WERI-Rb-1 (cell line): ENCODE measurements around the gene MRPL11.

ENCODE experiments used
- DNase-seq: peaks from one replicate; pipeline ENCODE4 v3.0.0-alpha.2; 2020
- H3K27ac ChIP-seq: fragments of 250-450 bp; sonication (Bioruptor Pico); 2 replicates; pipeline ENCODE4 v1.5.1; 2020; ENCODE audit warnings: mild to moderate bottlenecking, moderate library complexity
- H3K27me3 ChIP-seq: fragments of 250-450 bp; sonication (Bioruptor Pico); 2 replicates; pipeline ENCODE4 v1.5.1; 2021; ENCODE audit warnings: mild to moderate bottlenecking, low read depth, moderate library complexity; ENCODE audit not compliant: insufficient read depth, severe bottlenecking
- H3K36me3 ChIP-seq: fragments of 250-450 bp; sonication (Bioruptor Pico); 2 replicates; pipeline ENCODE4 v1.5.1; 2020; ENCODE audit warnings: mild to moderate bottlenecking, moderate library complexity
- H3K4me3 ChIP-seq: 2 replicates; pipeline ENCODE4 v1.5.1; 2011; ENCODE audit warnings: low read depth, mild to moderate bottlenecking, control low read depth, low read length
- H3K9me3 ChIP-seq: fragments of 250-450 bp; sonication (Bioruptor Pico); 2 replicates; pipeline ENCODE4 v1.5.1; 2021; ENCODE audit warnings: mild to moderate bottlenecking, moderate library complexity; ENCODE audit not compliant: severe bottlenecking
- TF ChIP-seq, protein P1 (sequence below): IDR thresholded peaks from 2 replicates; pipeline ENCODE4 v1.5.1; 2011; ENCODE audit warnings: low read depth, mild to moderate bottlenecking, control low read depth, inconsistent platforms, low read length

The MRPL11 gene

DNA sequence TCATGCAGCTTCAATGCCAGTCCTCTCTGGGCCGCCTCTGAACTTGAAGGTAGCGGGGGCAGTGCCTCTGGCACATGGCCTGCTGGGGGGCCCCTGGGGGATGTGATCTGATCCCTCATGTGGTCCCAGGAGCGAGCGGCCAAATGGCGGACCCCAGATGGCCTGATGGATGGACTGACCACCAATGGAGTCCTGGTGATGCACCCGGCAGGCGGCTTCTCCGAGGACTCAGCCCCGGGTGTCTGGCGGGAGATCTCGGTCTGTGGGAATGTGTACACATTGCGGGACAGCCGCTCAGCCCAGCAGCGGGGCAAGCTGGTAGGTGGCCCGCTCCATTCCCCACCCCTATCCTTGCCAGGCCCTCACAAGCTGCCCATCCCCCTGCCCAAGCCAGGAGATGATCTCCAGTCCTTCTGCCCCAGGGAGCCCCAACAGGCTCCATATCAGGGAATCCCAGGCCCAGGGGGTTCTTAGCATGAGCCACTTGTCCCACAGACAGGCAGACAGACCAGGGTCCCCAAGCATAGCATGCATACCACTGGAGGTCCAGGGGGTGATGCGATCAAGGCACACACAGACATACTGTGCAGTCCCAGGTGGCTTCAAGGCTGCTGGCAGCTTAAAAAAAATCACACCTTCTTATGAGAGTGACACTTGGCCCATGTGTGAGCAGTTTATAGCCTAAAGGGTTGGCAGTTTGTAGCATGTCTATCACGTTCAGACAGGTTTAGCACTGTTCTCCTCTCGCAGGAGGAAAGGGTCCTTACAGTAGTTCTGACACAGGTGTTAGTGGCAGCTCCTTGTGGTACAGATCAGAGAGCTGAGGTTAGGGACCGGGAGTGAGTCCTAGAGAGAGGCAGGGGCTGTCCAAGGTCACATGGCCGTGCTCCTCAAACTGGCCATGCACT, 35.2 kb upstream of the MRPL11 start:
- no peak overlapping the region for H3K27ac ChIP-seq
- H3K36me3 ChIP-seq, result peaks cover 63% of the 10 kb centered on the region
- H3K4me3 ChIP-seq, result no peak overlapping the region
- DNase-seq, result no peak
- no peaks in the 10 kb centered on the region for H3K27me3 ChIP-seq
- no peaks in the 10 kb centered on the region for H3K9me3 ChIP-seq
- TF ChIP-seq, protein P1, sequence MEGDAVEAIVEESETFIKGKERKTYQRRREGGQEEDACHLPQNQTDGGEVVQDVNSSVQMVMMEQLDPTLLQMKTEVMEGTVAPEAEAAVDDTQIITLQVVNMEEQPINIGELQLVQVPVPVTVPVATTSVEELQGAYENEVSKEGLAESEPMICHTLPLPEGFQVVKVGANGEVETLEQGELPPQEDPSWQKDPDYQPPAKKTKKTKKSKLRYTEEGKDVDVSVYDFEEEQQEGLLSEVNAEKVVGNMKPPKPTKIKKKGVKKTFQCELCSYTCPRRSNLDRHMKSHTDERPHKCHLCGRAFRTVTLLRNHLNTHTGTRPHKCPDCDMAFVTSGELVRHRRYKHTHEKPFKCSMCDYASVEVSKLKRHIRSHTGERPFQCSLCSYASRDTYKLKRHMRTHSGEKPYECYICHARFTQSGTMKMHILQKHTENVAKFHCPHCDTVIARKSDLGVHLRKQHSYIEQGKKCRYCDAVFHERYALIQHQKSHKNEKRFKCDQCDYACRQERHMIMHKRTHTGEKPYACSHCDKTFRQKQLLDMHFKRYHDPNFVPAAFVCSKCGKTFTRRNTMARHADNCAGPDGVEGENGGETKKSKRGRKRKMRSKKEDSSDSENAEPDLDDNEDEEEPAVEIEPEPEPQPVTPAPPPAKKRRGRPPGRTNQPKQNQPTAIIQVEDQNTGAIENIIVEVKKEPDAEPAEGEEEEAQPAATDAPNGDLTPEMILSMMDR, result no peak

DNA sequence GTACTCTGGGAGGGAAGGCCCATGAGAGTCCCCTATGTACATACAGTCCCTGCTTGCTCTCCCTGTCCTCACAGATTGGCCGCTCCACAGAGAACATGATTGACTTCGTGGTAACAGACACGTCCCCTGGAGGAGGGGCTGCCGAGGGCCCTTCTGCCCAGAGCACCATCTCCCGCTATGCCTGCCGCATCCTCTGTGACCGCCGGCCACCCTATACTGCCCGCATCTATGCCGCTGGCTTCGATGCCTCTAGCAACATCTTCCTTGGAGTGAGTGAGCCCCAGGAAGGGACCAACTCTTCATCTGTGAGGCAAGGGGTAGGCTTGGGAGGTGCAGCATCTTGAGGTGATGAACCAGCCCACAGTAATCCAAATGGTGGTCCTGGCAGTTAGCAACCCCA, 34.5 kb upstream of the MRPL11 start:
- DNase-seq, result no peak

DNA sequence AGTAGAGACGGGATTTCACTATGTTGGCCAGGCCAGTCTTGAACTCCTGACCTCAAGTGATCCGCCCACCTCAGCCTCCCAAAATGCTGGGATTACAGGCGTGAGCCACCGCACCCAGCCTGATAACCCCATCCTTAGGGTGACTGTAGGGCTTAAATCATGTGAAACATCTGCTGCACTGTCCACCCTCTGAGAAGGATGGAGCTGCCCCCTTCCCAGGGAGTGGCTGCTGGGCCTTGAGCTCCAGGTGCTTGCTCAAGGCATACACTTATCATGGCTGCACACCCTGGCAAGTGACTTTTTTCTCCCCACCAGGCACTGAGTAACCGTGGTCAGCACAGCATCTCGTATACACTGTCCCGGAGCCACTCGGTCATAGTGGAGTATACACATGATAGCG, 33.4 kb upstream of the MRPL11 start:
- Histone ChIP-seq H3K4me3 (no peak overlapping the region), H3K27me3 (no peaks in the 10 kb centered on the region), H3K9me3 (no peaks in the 10 kb centered on the region), H3K36me3 (peaks cover 69% of the 10 kb centered on the region), H3K27ac (no peak overlapping the region)
- DNase-seq, result no peak
- TF ChIP-seq, protein P1, result no peak

More for the DNA sequence above, 34.5 kb upstream of the MRPL11 start:
- H3K27me3 ChIP-seq, result no peaks in the 10 kb centered on the region
- no peaks in the 10 kb centered on the region for H3K9me3 ChIP-seq
- H3K4me3 ChIP-seq, result no peak overlapping the region
- H3K36me3 ChIP-seq, result peaks cover 69% of the 10 kb centered on the region
- no peak overlapping the region for H3K27ac ChIP-seq
- TF ChIP-seq, protein P1, result no peak

DNA sequence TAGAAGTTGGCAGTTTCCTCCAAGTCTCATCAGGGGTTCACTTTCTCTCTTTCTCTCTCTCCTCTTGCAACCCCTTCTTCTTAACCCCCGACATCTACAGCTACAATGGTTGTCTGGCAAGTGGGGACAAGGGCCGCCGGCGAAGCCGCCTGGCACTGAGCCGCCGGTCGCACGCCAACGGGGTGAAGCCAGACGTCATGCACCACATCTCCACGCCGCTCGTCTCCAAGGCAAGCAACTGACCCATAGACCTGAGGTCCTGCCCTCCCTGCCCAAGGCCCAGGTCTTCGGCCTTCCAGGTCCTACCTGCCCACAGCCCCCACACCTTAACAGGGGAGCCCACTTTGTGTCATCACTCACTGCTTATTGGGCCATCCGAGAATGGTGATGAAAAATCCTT, 32.5 kb upstream of the MRPL11 start:
- H3K27ac ChIP-seq, result no peak overlapping the region
- peaks cover 68% of the 10 kb centered on the region for H3K36me3 ChIP-seq
- no peaks in the 10 kb centered on the region for H3K9me3 ChIP-seq
- H3K27me3 ChIP-seq, result no peaks in the 10 kb centered on the region
- no peak for DNase-seq
- TF ChIP-seq, protein P1, result no peak
- no peak overlapping the region for H3K4me3 ChIP-seq

DNA sequence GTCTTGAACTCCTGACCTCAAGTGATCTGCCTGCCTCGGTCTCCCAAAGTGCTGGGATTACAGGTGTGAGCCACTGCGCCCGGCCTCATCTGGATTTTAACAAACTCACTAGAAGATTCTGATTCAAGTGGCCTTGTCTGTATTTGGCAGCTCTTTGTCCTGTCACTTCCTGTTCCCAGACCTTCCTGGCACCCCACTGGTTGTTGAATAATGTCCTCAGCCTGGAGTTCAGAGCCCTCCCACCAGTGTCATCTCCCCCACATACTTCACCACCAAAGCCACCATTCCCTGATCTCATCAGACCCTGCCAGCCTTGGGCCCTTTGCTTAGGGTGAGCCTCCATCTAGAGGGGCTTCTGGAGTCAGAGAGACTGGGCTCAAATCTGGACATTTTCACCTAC, 31.4 kb upstream of the MRPL11 start:
- TF ChIP-seq, protein P1, result no peak
- no peak overlapping the region for H3K27ac ChIP-seq
- DNase-seq, result no peak
- no peaks in the 10 kb centered on the region for H3K9me3 ChIP-seq
- H3K36me3 ChIP-seq, result peaks cover 58% of the 10 kb centered on the region
- no peaks in the 10 kb centered on the region for H3K27me3 ChIP-seq
- no peak overlapping the region for H3K4me3 ChIP-seq
